Left kidney (tissue), 2 donors: ENCODE measurements around the gene SGIP1. TPM values are rescaled to one million over a fixed set of nuclear protein-coding genes. Genes with fewer than 3 reads are reported as not detected.
A peak's percentile ranks its signal among the peaks of the same experiment; 100 is the strongest.
"Not testable (repeated sequence)": the region's sequence is repeated elsewhere in the genome, so short reads cannot be mapped to it uniquely, and the experiment has no call there.

Experiments
- DNase-seq: peaks from one replicate; pipeline ENCODE4 v3.0.0-alpha.2; 2013
- polyA plus RNA-seq: library from polyadenylated mRNA; unstranded; fragments of 120-200 nt; gene quantifications from one replicate; pipeline ENCODE4 v1.2.1, GENCODE V29; 2013; ENCODE audit not compliant: insufficient read length

The SGIP1 gene
- polyA plus RNA-seq, 1 donor: 18.4 TPM

- no peak for DNase-seq
Observed at GRCh38 chr1:66679140-66679539, 145.2 kb downstream of the SGIP1 start.

GRCh38 chr1:66681686-66682085, 147.7 kb downstream of the SGIP1 start:
- no peak for DNase-seq

- DNase-seq: no peak
Observed at GRCh38 chr1:66682106-66682505, 148.2 kb downstream of the SGIP1 start.

- DNase-seq: no peak
Observed at GRCh38 chr1:66684353-66684752, 150.4 kb downstream of the SGIP1 start.

GRCh38 chr1:66685265-66685664, 151.3 kb downstream of the SGIP1 start:
- DNase-seq: no peak

- DNase-seq: no peak
Observed at GRCh38 chr1:66685670-66686069, 151.7 kb downstream of the SGIP1 start.

- no peak for DNase-seq
Observed at GRCh38 chr1:66686406-66686805, 152.5 kb downstream of the SGIP1 start.

GRCh38 chr1:66687358-66687757, 153.4 kb downstream of the SGIP1 start:
- DNase-seq: no peak

- no peak for DNase-seq
Observed at GRCh38 chr1:66690666-66691381, 156.9 kb downstream of the SGIP1 start.

- no peak for DNase-seq
Observed at GRCh38 chr1:66692681-66693080, 158.7 kb downstream of the SGIP1 start.

GRCh38 chr1:66693856-66694255, 159.9 kb downstream of the SGIP1 start:
- DNase-seq: no peak

- DNase-seq: no peak
Observed at GRCh38 chr1:66695116-66695515, 161.2 kb downstream of the SGIP1 start.

- no peak for DNase-seq
Observed at GRCh38 chr1:66696771-66697170, 162.8 kb downstream of the SGIP1 start.

GRCh38 chr1:66699213-66699612, 165.3 kb downstream of the SGIP1 start:
- DNase-seq: no peak

- DNase-seq: no peak
Observed at GRCh38 chr1:66704177-66704875, 170.4 kb downstream of the SGIP1 start.

- no peak for DNase-seq
Observed at GRCh38 chr1:66705110-66705509, 171.2 kb downstream of the SGIP1 start.

- DNase-seq: no peak
Observed at GRCh38 chr1:66711420-66711819, 177.5 kb downstream of the SGIP1 start.

GRCh38 chr1:66712839-66713238, 178.9 kb downstream of the SGIP1 start:
- no peak for DNase-seq

GRCh38 chr1:66723985-66724384, 190.0 kb downstream of the SGIP1 start:
- DNase-seq: no peak

GRCh38 chr1:66725885-66726665, 192.1 kb downstream of the SGIP1 start:
- DNase-seq: peak; percentile 53

GRCh38 chr1:66728021-66728420, 194.1 kb downstream of the SGIP1 start:
- DNase-seq: no peak

GRCh38 chr1:66728716-66729115, 194.8 kb downstream of the SGIP1 start:
- not testable (repeated sequence) for DNase-seq

GRCh38 chr1:66729119-66729518, 195.2 kb downstream of the SGIP1 start:
- no peak for DNase-seq
